HCT116 (cell line): Measurements from ENCODE around the gene CDK5RAP1. TPM values are rescaled to one million over a fixed set of nuclear protein-coding genes. Genes with fewer than 3 reads are reported as not detected.
A peak's percentile ranks its signal among the peaks of the same experiment; 100 is the strongest.

Source experiments
- ATAC-seq: fragments of 200-7000 bp; cut with Tn5 transposase; 2 replicates; pipeline ENCODE4 v1.9.1; 2020; ENCODE audit warnings: mild to moderate bottlenecking, moderate library complexity
- BruUV-seq: library from RNA; stranded (reverse); fragments of 400-500 nt; replicated peaks from 2 replicates; lab custom pipeline; 2021; lab: Mats Ljungman, UMichigan
- CTCF ChIA-PET: fragments of 300-600 bp; sonication (Branson Sonifier 250); formaldehyde crosslinking; loops from one replicate; lab custom pipeline; 2021; ENCODE audit warnings: antibody characterized with exemption; lab: Charles Lee
- POLR2A ChIA-PET: fragments of 300-600, 350-600 bp; sonication (Branson Sonifier 250); formaldehyde crosslinking; loops from one replicate; lab custom pipeline; 2021; ENCODE audit warnings: antibody characterized with exemption; lab: Charles Lee
- RAD21 ChIA-PET, 2 experiments: fragments of 300-600 bp; sonication (Branson Sonifier 250); formaldehyde crosslinking; loops; one replicate each; lab custom pipeline; 2023; ENCODE audit warnings: low total read pairs in 2 of 2; ENCODE audit not compliant: uncharacterized antibody in 2 of 2, unreplicated experiment in 2 of 2, low non-redundant PET in 1 of 2; lab: Charles Lee
- DNase-seq: peaks from one replicate; pipeline ENCODE4 v3.0.0-alpha.2; 2010; ENCODE audit warnings: low read depth, low spot score
- H2AFZ ChIP-seq: fragments of 200-600 bp; shearing (Covaris generic), sonication (generic); 2 replicates; pipeline ENCODE4 v1.6.1; 2017; ENCODE audit warnings: low read depth, mixed run types, mixed read lengths, antibody characterized with exemption, low read length; ENCODE audit not compliant: poor library complexity, severe bottlenecking
- H3K27ac ChIP-seq: 2 replicates; pipeline ENCODE4 v1.5.1; 2012; ENCODE audit warnings: low read depth, low read length
- H3K27me3 ChIP-seq: fragments of 200-600 bp; sonication (generic); 2 replicates; pipeline ENCODE4 v1.6.1; 2016; ENCODE audit warnings: mixed run types, low read length, mixed read lengths; ENCODE audit not compliant: insufficient read depth
- H3K36me3 ChIP-seq, 2 experiments: fragments of 200-500 bp in 1 of 2; fragments of 200-600 bp in 1 of 2; sonication (Bioruptor generic) in 1 of 2; sonication (generic) in 1 of 2; 2 replicates each; pipeline versions ENCODE4 v1.5.1 to v1.6.1; 2014 to 2016; ENCODE audit warnings: low read length in 2 of 2, inconsistent platforms in 1 of 2, mixed read lengths in 1 of 2, mixed run types in 1 of 2; ENCODE audit not compliant: insufficient read depth in 2 of 2, control insufficient read depth in 1 of 2
- H3K4me1 ChIP-seq, 2 experiments: fragments of 200-600 bp in 1 of 2; sonication (generic) in 1 of 2; 2 replicates each; pipeline versions ENCODE4 v1.5.1 to v1.6.1; 2012 to 2017; ENCODE audit warnings: low read length in 2 of 2, inconsistent platforms in 1 of 2, mild to moderate bottlenecking in 1 of 2, mixed read lengths in 1 of 2, mixed run types in 1 of 2, moderate library complexity in 1 of 2; ENCODE audit not compliant: insufficient read depth in 2 of 2, control insufficient read depth in 1 of 2
- H3K4me2 ChIP-seq: fragments of 200-600 bp; sonication (generic); 2 replicates; pipeline ENCODE4 v1.6.1; 2017; ENCODE audit warnings: mixed run types, low read length, mixed read lengths
- H3K4me3 ChIP-seq, 2 experiments: fragments of 200-600 bp in 1 of 2; sonication (generic) in 1 of 2; replicated peaks in 1 of 2; 2 replicates each; pipeline ENCODE4 v1.5.1; 2011 to 2016; ENCODE audit warnings: low read length in 2 of 2, control low read depth in 1 of 2, low read depth in 1 of 2, mild to moderate bottlenecking in 1 of 2, mixed read lengths in 1 of 2, mixed run types in 1 of 2
- H3K79me2 ChIP-seq: fragments of 200-600 bp; sonication (generic); 2 replicates; pipeline ENCODE4 v1.6.1; 2017; ENCODE audit warnings: mild to moderate bottlenecking, mixed run types, low read length, moderate library complexity, mixed read lengths; ENCODE audit not compliant: insufficient read depth
- H3K9ac ChIP-seq: fragments of 200-600 bp; sonication (generic); 2 replicates; pipeline ENCODE4 v1.6.1; 2016; ENCODE audit warnings: low read length, mixed read lengths
- H3K9me2 ChIP-seq: fragments of 200-600 bp; sonication (generic), shearing (Covaris generic); 2 replicates; pipeline ENCODE4 v1.6.1; 2017; ENCODE audit warnings: mixed run types, mild to moderate bottlenecking, moderate library complexity; ENCODE audit not compliant: insufficient read depth
- H3K9me3 ChIP-seq, 2 experiments: fragments of 200-500 bp in 1 of 2; fragments of 200-600 bp in 1 of 2; sonication (Bioruptor generic) in 1 of 2; sonication (generic) in 1 of 2; 2 replicates each; pipeline ENCODE4 v1.6.1; 2014 to 2017; ENCODE audit warnings: low read length in 2 of 2, mixed read lengths in 2 of 2, inconsistent platforms in 1 of 2, low read depth in 1 of 2, mild to moderate bottlenecking in 1 of 2, mixed run types in 1 of 2, moderate library complexity in 1 of 2; ENCODE audit not compliant: control insufficient read depth in 1 of 2, insufficient read depth in 1 of 2
- H4K20me1 ChIP-seq: fragments of 200-600 bp; sonication (generic), shearing (Covaris generic); 2 replicates; pipeline ENCODE4 v1.6.1; 2017; ENCODE audit warnings: mixed run types, mild to moderate bottlenecking, moderate library complexity; ENCODE audit not compliant: insufficient read depth
- ATF3 ChIP-seq: IDR thresholded peaks from 2 replicates; pipeline ENCODE4 v1.6.1; 2012
- CBX3 ChIP-seq: IDR thresholded peaks from 2 replicates; pipeline ENCODE4 v1.6.1; 2012; ENCODE audit warnings: low read depth
- CEBPB ChIP-seq: IDR thresholded peaks from 2 replicates; pipeline ENCODE4 v1.6.1; 2012; ENCODE audit warnings: low read depth
- EGR1 ChIP-seq: IDR thresholded peaks from 2 replicates; pipeline ENCODE4 v1.6.1; 2012; ENCODE audit warnings: low read depth
- ELF1 ChIP-seq: IDR thresholded peaks from 2 replicates; pipeline ENCODE4 v1.6.1; 2012; ENCODE audit warnings: low read depth, borderline replicate concordance
- EZH2 ChIP-seq: fragments of 200-600 bp; sonication (generic); IDR thresholded peaks from 2 replicates; pipeline ENCODE4 v1.6.1; 2017; ENCODE audit warnings: antibody characterized with exemption, mixed run types
- EZH2phosphoT487 ChIP-seq: fragments of 200-600 bp; IDR thresholded peaks from 2 replicates; pipeline ENCODE4 v1.6.1; 2018; ENCODE audit warnings: antibody characterized with exemption, borderline replicate concordance
- MAX ChIP-seq: IDR thresholded peaks from 2 replicates; pipeline ENCODE4 v1.6.1; 2012
- POLR2A ChIP-seq: IDR thresholded peaks from 2 replicates; pipeline ENCODE4 v1.7.0; 2011; ENCODE audit warnings: borderline replicate concordance; ENCODE audit not compliant: insufficient read depth, insufficient read length; ENCODE audit errors: extremely low read depth
- POLR2AphosphoS5 ChIP-seq: IDR thresholded peaks from 2 replicates; pipeline ENCODE4 v1.6.1; 2011; ENCODE audit warnings: mild to moderate bottlenecking, low read depth, low read length, moderate library complexity
- RAD21 ChIP-seq: IDR thresholded peaks from 2 replicates; pipeline ENCODE4 v1.6.1; 2012; ENCODE audit warnings: low read depth, mild to moderate bottlenecking
- REST ChIP-seq: IDR thresholded peaks from 2 replicates; pipeline ENCODE4 v1.6.1; 2012; ENCODE audit warnings: low read depth
- SIN3A ChIP-seq: IDR thresholded peaks from 2 replicates; pipeline ENCODE4 v1.6.1; 2012; ENCODE audit warnings: low read depth
- YY1 ChIP-seq: IDR thresholded peaks from 2 replicates; pipeline ENCODE4 v1.6.1; 2011; ENCODE audit warnings: low read length, low read depth, moderate library complexity, mild to moderate bottlenecking; ENCODE audit not compliant: insufficient replicate concordance; ENCODE audit errors: extremely low read depth
- ZFX ChIP-seq: fragments of 450-650 bp; IDR thresholded peaks from 2 replicates; pipeline ENCODE4 v1.6.1; 2017
- intact Hi-C: fragments of 100-400 bp; cut with micrococcal nuclease; formaldehyde crosslinking; loops from 2 replicates; pipeline ENCODE4 v1.10.0; 2022
- total RNA-seq: library from RNA; stranded (reverse); gene quantifications from one replicate; pipeline ENCODE4 v1.2.1, GENCODE V29; 2021; ENCODE audit not compliant: unreplicated experiment

Gene CDK5RAP1
- total RNA-seq, 1 experiment from 2014 or later = 41.4 TPM

GRCh38 chr20:33450867-33451266 lies 49.5 kb upstream of the CDK5RAP1 start:
- ATAC-seq = peak; percentile 89
- no TSS peak for BruUV-seq

GRCh38 chr20:33445881-33446625 lies 44.7 kb upstream of the CDK5RAP1 start:
- RAD21 ChIA-PET = interaction anchor here in 1 of 2 experiments (0.7 kb wide), 1 partner anchor 11 kb away, joined by 3 read pairs; no protein-coding TSS in a partner anchor
- Histone ChIP-seq H4K20me1 (no peaks in the 10 kb centered on the region), H3K36me3 (no peaks in the 10 kb centered on the region), H3K4me1 (peaks cover 17 to 34% of the 10 kb centered on the region in 2 experiments), H3K9me2 (no peaks in the 10 kb centered on the region), H3K27me3 (no peaks in the 10 kb centered on the region), H3K79me2 (no peaks in the 10 kb centered on the region), H3K4me2 (no peak overlapping the region), H2AFZ (no peak overlapping the region), H3K9ac (no peak overlapping the region), H3K4me3 (no peak overlapping the region), H3K27ac (no peak overlapping the region), H3K9me3 (no peaks in the 10 kb centered on the region)
- CTCF ChIA-PET = interaction anchor here (1.5 kb wide), 1 partner anchor 11 kb away, joined by 7 read pairs; no protein-coding TSS in a partner anchor
- no TSS peak for BruUV-seq
- intact Hi-C loops = loop anchor here (2.0 to 5.0 kb wide), 2 partner anchors 45 to 621 kb away; partner anchors contain the start of gene CDK5RAP1
- POLR2A ChIA-PET = no interaction called here
- no peak for ATAC-seq
- DNase-seq = no peak
- no peak for TF ChIP-seq MAX
- TF ChIP-seq CEBPB = no peak
- TF ChIP-seq ELF1 = no peak
- TF ChIP-seq POLR2AphosphoS5 = no peak
- TF ChIP-seq RAD21 = no peak
- no peak for TF ChIP-seq EGR1
- no peak for TF ChIP-seq REST
- no peak for TF ChIP-seq SIN3A
- no peak for TF ChIP-seq POLR2A
- no peak for TF ChIP-seq EZH2phosphoT487
- no peak for TF ChIP-seq EZH2
- TF ChIP-seq ATF3 = no peak
- no peak for TF ChIP-seq YY1
- TF ChIP-seq ZFX = no peak

More at GRCh38 chr20:33450867-33451266, 49.5 kb upstream of the CDK5RAP1 start:
- no peak overlapping the region for H3K4me3 ChIP-seq
- H3K9me3 ChIP-seq = no peaks in the 10 kb centered on the region
- no peak overlapping the region for H3K9ac ChIP-seq
- TF ChIP-seq YY1 = no peak
- no peak for TF ChIP-seq CEBPB
- no peak for TF ChIP-seq CBX3
- TF ChIP-seq ZFX = no peak
- POLR2A ChIA-PET = no interaction called here
- H2AFZ ChIP-seq = no peak overlapping the region
- RAD21 ChIA-PET = no interaction called here
- peaks cover 7 to 33% of the 10 kb centered on the region in 2 experiments for H3K4me1 ChIP-seq
- H4K20me1 ChIP-seq = no peaks in the 10 kb centered on the region
- peak; percentile 56 for DNase-seq
- H3K79me2 ChIP-seq = no peaks in the 10 kb centered on the region
- H3K4me2 ChIP-seq = peak overlapping the region; percentile 46
- H3K9me2 ChIP-seq = no peaks in the 10 kb centered on the region
- CTCF ChIA-PET = no interaction called here
- 0 out of 2 replicates have a peak overlapping the region, but pooled peaks have one; percentile 41 for H3K27ac ChIP-seq
- intact Hi-C loops = loop anchor here (10.0 kb wide), 1 partner anchor 674 kb away; no protein-coding TSS in a partner anchor
- H3K36me3 ChIP-seq = no peaks in the 10 kb centered on the region
- H3K27me3 ChIP-seq = no peaks in the 10 kb centered on the region
